EH (cell line): ENCODE measurements around the gene IGFBP6.

Experiments
- DNase-seq: peaks from one replicate; pipeline ENCODE4 v3.0.0-alpha.2; 2015; ENCODE audit warnings: low read depth

The IGFBP6 gene

GRCh38 chr12:53120685-53121525, 23.4 kb downstream of the IGFBP6 start:
- no peak for DNase-seq

- DNase-seq: peak; percentile 72
Measured at GRCh38 chr12:53122961-53123468, 25.5 kb downstream of the IGFBP6 start.

- peak; percentile 64 for DNase-seq
Measured at GRCh38 chr12:53123578-53124351, 26.3 kb downstream of the IGFBP6 start.

DNA sequence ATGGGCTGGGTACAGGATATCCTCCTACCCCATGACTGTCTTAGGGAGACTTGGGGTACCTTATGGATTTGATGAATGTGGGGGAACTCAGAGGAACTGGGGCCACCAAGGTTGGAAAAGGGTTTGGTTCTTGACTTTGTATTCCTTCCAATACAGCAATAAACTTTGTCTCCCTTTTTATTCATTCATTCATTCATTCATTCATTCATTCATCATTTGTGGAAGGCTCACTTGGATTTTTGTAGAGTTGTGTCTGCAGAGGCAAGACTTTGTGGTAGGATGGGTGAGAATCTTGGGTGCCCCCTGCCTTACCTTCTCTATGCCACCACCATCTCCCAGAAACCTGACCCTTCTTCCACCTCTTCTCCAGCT, 26.9 kb downstream of the IGFBP6 start:
- no peak for DNase-seq

- DNase-seq: no peak
Measured at GRCh38 chr12:53127169-53127568, 29.7 kb downstream of the IGFBP6 start.

DNA sequence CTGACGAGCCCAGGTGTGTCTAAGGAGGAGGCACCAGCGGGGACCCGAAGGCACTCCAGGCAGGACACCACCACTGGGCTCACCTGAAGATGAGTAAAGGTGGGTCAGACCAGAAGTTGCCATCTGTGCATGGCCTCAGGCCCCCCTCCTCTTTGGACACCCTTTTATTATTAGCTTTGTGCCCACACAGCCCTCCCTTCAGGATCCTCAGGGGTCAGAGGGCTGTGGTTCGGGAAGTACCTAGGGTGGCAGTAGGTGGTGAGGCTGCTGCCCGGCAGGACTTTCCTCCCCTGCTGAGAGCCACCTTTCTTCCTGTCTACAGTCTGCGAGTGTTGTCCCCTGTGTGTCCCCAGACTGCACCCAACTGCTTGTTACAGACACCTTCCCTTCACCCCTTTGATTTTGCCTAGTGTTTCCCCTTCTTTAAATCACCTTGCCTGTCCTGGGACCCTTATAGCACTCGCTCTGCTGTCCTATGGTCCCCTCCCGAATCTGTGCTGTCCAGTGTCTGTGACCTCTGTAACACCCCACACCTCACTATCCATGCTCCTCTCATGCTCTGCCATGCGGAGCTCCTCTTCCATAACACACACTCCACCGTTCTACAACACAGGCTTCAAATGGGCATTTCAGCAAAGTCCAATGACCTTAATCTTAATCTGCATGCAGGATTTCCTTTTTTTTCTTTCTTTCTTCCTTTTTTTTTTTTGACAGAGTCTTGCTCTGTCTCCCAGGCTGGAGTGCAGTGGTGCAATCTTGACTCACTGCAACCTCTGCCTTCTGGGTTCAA, 31.5 kb downstream of the IGFBP6 start:
- DNase-seq: no peak

GRCh38 chr12:53131844-53132243, 34.4 kb downstream of the IGFBP6 start:
- DNase-seq: no peak

- DNase-seq: no peak
Measured at GRCh38 chr12:53133722-53134121, 36.3 kb downstream of the IGFBP6 start.

- DNase-seq: no peak
Measured at GRCh38 chr12:53143355-53143754, 45.9 kb downstream of the IGFBP6 start.

DNA sequence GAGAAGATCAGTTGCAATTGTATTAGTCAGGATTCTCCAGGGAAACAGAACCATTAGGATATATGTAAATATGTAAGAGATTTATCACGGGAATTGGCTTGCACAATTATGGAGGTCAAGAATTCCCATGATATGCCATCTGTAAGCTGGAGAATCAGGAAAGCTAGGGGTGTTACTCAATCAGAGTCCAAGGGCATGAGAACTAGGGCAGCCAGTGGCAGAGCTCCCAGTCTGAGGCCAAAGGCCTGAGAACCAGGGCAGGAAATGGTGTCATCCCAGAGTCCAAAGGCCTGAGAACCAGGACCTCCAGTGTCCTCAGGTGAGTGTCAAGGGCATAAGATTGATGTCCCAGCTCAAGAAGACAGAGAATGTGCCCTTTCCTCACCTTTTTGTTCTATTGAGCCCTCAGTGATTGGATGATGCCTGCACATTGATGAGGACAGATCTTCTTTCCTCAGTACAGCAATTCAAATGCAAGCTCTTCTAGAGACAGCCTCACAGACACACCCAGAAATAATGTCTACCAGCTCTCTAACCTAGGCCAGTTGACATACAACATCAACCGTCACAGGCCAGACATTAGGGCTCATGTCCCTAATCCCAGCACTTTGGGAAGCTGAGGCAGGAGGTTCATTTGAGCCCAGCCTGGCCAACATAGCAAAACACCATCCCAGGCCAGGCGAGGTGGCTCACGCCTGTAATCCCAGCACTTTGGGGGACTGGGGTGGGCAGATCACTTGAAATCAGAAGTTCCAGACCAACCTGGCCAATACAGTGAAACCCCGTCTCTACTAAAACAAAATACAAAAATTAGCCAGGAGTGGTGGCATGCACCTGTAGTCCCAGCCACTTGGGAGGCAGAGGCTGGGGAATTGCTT, 48.2 kb downstream of the IGFBP6 start:
- peak; percentile 63 for DNase-seq

- DNase-seq: no peak
Measured at GRCh38 chr12:53147181-53147580, 49.7 kb downstream of the IGFBP6 start.

DNA sequence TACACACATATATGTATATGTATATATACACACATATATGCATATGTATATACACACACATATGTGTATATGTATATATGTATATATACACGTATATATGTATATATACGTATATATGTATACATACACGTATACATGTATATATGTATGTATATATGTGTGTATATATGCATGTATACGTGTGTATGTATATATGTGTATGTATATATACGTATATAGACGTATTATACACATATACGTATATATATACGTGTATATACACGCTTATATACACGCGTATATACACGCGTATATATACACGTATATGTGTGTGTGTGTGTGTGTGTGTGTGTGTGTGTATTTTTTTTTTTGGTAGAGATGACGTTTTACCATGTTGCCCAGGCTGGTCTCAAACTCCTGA, 50.2 kb downstream of the IGFBP6 start:
- DNase-seq: no peak

DNA sequence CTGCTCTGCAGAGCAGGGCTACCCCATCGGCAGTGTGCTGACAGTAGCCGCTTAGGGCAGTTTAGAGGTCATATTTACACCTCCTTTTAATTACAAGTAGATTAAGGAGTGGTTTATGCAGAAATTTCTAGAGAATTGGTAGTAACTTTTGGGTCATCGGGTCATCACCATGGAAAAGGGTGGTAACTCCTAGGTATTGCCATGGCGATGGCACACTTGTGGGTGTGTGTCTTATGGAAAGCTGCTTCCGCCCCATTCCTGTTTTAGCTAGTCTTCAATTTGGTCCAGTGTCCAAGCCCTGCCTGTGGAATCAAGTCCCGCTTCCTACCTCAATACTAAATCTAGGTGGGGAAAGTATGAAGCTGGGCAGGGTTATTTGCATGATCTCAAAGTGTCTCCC, 53.6 kb downstream of the IGFBP6 start:
- DNase-seq: no peak
